LoVo (cell line): ENCODE measurements around the gene ABCG5.
A peak's percentile ranks its signal among the peaks of the same experiment; 100 is the strongest.

Experiments
- DNase-seq: peaks from one replicate; pipeline ENCODE4 v3.0.0-alpha.2; 2016; ENCODE audit warnings: low spot score

Gene ABCG5

DNA sequence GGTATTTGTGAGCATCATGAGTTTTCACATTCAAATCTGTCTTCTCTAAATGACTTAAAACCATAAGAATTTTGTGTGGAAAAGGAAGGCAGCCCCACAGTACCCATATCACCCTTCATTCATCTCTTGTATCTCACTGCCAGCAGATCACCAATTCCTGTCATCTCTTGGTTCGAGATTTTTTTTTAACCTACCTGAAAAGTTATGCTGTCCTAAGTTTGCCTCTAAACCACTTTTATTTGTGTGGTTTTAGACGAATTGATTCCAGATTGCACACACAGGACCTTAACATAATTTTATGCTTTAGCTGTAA lies 32.0 kb downstream of the ABCG5 start:
- DNase-seq = no peak

DNA sequence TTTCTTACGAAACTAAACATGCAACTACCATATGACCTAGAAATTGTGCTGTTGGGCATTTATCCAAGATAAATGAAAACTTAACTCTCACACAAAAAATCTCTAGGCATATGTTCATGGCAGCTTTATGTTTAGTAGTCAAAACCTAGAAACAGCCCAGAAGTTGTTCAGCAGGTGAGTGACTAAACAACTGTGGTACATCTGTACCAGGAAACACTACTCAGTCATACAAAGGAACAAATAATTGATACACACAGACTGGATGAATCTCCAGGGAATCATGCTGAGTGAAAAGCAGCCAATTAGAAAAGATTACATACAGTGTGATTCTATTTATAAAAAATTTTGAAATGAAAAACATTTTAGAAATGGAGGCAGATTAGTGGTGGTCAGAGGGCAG lies 35.5 kb downstream of the ABCG5 start:
- DNase-seq = no peak

DNA sequence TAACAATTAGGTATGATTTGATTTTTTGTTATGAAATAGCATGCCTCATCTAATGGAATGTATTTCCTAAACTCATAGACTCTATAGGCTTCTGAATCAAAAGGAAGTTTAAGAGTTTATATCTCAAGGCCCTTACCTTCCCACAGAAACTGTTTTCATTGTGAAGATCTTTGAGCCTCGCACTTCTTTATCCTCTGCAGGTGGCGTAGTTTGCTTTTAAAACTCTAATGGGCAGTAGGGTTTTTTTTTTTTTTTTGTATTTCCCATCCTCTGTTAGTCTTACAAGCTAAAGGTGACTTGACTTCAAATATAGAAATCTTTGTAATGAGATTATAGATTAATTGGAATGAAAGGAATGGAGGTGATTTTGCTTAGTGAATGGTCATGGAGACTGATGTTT lies 36.5 kb downstream of the ABCG5 start:
- DNase-seq = no peak

DNA sequence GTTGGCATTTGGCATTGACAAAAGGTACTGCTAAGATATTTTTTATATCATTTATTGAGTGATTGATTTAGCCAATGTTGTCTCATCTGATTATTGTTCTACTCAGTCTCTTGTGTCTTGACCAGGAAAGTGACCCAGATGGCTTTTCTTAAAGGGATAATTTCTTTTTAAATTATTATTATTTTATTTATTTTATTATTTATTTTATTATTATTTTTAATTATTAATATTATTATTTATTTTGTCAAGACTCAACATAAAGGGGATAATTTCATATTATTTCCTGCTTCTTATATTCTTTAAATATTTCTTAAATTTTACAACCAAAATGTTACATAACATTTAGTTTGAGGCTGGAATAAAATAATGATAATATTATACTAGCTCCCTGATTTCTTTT lies 37.7 kb downstream of the ABCG5 start:
- DNase-seq = no peak

DNA sequence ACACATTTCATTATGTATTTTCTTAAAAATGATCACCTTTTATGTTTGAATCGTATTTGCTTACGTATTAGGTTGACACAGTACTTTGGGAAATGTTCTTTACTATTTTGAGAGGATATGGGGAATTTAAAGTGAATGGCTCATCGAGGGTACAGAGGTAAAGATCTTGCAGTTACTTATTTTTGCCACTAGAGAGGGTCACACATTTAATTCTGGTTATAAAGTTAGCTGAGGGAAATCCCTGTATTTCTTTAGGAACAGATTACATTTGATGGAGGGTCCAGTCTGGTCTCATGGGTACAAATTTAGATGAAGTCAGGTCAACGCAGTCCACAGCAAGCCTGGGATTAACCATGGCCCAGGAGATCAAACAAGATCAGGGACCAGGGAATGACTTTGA lies 40.3 kb downstream of the ABCG5 start:
- no peak for DNase-seq

DNA sequence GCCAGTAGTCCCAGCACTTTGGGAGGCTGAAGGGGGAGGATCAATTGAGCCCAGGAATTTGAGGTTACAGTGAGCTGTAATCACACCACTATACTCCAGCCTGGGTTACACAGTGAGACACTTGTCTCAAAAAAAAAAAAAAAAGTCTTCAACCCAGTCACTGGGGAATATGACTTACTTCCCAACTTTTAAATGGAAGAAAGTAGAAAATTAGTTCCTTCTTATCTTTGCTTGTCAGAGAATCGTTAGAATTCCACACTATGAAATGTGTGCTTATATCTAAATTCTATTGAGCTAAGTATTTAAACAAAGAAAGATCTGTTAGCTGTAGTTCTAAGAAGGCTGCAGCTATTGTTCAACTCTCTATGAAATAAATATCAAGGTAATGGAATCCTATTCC lies 42.4 kb downstream of the ABCG5 start:
- DNase-seq = no peak

DNA sequence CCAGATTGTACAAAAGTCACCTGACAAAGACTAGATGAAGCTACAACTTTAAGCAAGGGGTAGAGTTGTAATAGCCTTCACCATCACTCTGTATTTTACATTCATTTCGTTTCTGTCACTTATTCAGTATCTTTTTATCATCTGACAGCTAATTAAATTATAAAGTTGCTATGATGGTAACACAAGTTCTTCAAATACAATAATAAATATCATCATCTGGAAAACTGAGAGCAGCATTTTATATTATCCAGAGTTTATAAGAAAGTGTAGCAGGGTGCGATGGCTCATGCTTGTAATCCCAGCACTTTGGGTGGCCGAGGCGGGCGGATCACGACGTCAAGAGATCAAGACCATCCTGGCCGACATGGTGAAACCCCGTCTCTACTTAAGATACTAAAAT lies 43.7 kb downstream of the ABCG5 start:
- DNase-seq = no peak

DNA sequence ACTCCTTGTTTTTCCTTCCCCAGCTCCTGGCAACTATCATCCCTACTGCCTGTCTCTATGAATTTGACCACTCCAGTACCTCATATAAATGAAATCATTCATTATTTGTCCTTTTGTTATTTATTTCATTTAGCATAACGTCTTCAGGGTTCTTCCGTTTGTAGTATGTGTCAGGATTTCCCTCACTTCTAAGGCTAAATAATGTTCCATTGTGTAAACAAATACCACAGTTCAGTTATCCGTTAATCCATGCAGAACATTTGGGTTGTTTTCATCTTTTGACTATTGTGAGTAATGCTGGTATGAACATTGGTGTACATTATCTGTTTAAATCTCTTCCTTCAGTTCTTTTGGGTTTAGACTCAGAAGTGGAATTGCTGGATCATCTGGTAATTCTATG lies 46.0 kb downstream of the ABCG5 start:
- no peak for DNase-seq

DNA sequence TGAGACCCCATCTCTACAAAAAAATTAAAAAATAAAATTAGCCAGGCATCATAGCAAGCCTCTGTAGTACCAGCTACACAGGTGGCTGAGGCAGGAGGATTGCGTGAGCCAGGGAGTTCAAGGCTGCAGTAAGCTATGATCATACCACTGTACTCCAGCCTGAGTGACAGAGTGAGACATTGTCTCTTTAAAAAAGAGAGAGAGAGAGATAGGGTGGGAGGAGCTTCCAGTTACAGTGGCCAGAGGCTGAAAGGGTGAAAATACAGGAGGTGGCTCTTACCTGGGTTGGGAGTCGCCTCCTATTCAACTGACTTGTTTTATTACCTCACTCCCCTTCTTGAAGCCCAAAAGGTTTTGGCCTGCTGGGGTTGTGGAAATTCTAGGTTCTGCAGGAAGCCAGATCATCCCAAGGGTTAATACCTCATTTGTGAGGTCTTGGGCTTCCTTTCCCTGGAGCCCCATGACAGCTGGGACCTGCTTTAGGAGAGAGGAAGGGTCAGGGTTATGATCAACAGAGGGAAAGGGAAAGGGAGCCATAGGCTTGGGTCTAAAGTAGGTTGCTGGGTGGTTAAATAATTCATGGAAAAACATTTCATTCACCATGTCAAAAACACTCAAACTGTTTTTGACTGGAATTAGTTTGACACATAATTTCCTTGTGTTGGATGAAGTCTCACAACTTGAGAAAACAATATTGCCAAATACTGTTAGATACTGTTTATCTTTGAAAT lies 47.4 kb downstream of the ABCG5 start:
- no peak for DNase-seq

DNA sequence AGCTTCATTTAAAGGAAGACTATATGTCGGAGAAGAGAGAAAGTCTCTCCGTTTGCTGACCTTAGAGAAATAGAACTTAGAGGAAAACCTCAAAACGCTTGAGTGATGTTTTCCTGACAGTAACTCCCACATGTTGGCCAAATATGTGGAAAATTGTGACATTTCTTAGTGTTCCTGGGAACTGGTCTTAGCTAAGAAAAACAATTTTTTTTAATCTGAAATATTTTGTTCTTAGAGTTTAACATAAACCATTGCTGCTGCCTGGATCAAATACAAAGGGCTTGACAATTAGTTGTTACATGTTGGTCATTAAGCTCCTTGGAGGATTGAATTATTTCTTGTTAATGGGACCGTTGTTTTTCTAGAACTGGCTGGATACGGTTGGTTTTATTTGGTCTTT lies 48.5 kb downstream of the ABCG5 start:
- DNase-seq = no peak

DNA sequence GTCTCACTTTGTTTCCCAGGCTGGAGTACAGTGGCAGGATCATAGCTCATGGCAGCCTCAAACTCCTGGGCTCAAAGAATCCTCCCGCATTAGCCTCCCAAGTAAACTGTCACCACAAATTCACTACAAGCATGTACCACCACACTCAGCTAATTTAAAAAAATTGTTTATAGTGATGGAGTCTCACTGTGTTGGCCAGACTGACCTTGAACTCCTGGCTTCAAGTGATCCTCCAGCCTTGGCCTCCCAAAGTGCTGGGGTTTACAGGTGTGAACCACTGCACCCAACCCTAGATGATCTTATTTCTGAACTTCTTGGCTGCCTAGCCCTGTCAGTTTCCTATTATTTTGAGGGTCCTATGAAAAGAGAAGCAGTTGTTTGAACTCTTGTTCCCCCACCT lies 50.0 kb downstream of the ABCG5 start:
- DNase-seq = no peak

DNA sequence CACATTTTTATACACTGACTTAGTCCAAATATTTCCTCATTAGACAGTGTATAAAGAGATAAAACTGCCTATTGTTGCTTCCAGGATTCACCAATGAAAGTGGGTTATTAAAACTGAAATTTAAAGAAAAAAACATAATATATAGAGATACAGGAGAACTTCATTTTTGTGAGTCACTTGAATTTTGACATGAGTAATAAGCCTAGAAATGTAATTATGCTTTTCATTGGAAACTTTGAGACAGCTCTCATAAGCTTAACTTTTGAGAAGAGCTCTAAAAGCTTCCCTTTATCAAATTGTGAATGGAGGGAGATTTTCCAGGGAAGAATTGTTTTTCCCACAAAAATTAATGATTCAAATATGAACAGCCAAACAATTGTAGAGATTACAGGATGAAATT lies 50.7 kb downstream of the ABCG5 start:
- DNase-seq = no peak

DNA sequence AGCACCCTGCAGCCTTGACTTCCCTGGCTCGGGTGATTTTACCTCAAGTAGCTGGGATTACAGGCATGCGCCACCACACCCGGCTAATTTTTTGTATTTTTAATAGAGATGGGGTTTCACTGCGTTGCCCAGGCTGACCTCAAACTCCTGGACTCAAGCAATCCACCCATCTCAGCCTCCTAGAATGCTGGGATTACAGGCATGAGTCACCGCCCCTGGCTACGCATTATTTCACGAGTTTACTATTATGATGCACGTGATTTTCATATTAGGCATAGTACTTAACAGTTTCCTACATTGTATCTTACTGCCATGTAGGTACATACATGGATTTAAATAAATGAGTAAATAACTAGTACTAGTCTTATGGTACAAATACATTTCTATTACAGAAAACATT lies 60.4 kb downstream of the ABCG5 start:
- no peak for DNase-seq

DNA sequence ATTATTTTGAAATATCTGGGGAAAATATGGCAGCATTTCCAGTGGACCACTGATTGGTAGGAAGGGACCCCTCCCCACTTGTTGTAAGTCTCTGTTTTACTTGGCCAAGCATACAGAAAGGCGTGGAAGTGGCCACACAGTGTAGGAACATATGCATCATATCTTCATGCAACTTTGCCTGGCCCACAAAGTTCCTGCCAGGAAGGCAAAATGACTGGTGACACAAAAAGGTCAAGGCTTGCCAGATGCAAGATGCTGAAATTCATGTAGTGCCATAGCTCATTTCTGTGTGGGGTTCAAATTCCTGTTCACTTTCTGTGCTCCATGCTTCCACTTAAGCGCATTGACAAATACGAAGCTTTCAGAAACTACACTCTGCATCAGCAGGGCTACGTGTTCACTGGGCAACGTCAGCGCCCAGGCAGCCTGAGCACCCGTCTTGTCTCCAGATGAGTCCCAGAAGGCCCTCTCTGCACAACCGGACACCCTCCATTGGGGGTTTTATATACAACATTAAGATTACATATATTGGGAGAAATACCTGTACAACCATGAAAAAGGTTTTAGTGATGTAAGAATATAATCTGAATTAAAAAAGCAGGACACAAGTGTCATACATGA lies 61.2 kb downstream of the ABCG5 start:
- no peak for DNase-seq

DNA sequence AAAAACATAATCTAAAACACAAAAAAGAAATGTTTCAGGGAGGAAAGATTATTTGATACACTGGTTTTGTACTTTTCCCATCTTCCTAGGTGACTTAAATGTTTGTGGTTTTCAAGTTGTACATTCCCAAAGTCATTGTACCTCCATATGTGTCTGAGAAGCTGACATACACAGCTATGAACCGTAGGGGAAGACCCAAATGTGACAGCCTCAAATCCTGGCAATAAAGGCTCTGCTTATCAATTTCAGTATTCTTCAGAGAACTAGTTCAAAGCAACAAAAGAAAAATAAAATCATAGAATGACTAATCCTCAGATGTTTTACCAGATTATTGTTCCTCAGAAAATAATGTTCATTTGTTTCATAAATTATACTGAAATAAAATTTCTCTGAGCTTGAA lies 62.3 kb downstream of the ABCG5 start:
- no peak for DNase-seq

DNA sequence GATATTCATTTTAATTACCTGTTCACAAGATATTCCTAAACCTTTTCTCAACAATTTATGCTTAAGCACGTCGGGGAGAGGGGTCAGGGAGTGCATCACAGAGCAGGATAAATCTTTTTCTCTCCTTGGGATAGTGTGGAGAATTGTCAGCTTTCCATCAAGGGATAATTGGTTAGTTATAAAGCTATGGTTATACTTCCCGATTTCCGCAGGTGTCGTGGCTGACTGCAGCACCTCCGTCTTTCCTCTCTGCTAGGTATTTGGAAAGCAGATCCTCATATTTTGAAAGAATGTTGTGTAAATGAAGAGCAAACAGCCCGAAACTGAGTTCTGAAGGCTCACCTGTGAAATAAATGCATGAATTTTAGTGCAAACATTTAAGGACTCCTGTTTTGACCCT lies 64.0 kb downstream of the ABCG5 start:
- no peak for DNase-seq

DNA sequence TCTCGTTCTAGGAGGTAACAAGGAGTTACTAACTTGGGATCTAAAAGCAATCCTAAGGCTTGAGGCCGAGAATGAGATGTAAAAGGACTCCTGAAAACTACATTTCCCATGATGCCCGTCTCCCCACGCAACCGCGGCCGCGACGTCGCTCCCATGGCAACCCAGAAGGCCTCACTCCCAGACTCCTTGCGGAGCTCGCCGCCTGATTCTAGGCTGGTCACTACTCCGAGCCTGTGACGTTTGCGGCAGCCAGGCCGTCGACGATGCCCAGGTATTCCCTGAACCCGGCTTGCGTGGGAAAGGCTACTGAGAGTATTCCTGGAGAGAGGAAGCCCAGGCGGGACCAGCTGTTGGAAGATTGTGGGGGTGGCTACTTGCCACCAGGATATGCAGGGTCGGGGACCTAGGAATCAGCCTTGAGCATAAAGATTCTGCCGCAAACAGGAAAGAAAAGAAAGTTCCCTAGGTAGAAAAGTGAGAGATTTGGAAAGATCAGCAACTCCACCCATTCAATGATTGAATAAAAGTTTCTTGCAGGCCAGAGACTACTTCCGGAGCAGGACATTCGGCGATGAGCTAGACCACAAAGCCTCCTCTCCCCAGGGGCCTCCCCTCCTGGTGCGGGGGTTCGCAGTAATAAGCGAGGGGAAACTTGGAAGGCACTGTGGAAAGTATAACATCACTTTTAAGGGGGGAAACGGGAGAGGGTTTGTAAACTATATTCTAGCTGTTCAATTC lies 64.6 kb downstream of the ABCG5 start, which contains the start of gene DYNC2LI1:
Gene DYNC2LI1, plus strand, starts transcription at position 164 of the 738 bp plus-strand sequence. Its CDS starts 100 bp downstream, at position 264.
- DNase-seq = peak; percentile 91

DNA sequence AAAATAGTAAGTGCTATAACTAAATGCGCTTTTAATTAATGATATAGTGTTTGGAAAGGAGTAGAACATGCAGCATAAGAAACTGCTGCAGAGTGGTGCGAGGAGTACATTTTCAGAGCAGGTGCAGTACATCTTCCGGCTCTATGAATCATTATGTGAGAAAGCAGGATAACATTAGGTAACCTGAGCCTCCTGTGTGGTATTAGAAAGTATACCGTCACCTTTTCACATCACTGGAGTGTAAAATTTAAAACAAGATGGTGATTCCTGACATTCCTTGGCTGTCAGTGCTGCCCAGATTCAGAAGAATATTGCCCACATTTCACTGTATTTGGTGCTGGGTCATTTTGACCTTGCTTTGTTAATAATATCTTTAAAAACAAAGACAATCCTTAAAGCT lies 72.6 kb downstream of the ABCG5 start:
- DNase-seq = no peak

DNA sequence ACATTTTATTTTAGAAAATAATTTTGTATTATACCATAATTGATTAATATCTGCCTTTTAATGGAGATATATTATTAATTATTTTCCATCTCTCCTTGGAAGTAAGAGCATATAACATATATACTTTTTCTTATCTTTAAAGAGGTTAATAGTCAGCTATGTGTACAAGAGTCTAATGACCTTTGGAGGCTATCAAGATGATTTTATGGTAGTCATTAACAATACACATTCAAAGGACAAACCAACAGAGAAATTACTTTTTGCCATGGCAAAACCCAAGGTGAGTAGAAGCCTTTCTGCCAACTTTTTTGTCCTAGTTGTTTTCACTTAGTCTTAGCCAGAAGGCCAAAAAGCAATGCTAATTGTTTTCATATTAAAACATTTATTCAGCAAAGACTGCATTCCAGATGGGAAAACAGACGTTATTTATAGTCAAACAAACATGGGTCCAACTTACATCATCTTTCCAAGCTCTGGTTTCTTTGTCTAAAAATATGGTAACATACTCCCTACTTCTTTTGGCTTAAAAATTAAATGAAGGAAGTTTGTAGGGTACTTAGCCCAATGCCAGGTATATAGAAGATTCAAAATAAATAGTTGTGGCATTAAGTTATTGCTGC lies 74.4 kb downstream of the ABCG5 start:
- no peak for DNase-seq

DNA sequence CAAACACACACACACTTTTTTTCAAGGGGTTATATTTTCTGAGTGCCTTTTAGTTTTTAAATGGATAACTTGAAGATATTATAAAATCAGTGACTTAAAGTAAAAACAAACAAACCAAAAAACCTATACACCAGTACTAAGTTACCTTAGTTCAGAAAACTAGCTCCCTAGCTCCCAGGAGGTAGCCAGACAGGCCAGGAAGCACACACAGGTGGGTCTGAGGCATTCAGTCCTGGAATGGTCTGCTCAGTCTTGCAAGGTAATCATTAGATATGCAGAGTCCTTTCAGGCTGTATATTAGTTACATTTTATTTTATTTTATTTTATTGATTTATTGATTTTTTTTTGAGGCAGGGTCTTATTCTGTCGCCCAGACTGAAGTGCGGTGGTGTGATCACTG lies 75.5 kb downstream of the ABCG5 start:
- no peak for DNase-seq
